A549 treated with Hydrocortisone at 1 μM for 4 hours (cell line): ENCODE measurements around the gene PGBD4. TPM values are rescaled to one million over a fixed set of nuclear protein-coding genes. Genes with fewer than 3 reads are reported as not detected.

ENCODE experiments used
- total RNA-seq: library from RNA; stranded (reverse); fragments of 200-300 nt; extraction: Qiagen RNA extraction; gene quantifications from 5 replicates; pipeline ENCODE4 v1.2.3, GENCODE V29; 2022

Gene PGBD4
- 1.2 to 1.9 TPM (median 1.5 TPM) in 5 replicates for total RNA-seq

DNA sequence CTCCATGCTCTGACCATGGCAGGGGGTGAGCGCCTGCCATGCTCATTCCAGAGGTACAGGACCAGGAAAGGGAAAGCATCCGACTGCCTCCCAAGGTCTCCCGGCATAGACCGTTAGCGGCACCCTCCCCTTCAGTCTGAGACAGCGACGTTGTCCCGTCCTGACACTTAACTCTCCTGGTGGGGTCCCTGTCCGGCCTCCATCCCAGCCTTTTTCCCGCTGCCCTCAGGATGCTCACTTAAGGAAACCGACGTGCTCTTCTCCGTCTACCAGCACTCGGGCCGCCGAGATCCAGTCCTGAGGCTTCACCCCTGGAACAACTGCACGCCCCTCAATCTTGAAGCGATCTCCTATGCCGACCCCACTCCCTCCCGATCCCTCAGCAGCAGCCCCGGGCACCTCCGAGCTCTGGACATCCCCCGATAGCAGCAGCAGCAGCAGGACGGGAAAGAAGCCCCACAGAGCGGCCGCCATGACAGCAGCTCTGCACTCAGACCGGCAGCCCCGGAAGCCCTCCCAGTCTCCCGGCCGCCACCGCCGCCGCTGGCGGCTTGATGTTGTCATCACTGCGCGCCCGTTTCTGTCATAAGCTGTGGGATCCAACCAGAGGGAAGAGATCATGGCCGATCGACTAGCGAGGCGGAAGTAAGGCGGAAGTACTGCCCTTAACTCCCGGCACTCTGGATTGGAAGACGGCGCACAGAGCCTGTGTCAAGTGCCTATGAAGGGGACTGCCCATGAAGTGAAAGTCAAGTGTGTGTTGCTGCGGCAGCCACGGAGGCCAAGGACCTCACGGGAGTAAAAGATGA, at the start of gene PGBD4, which contains the start of gene EMC7:
Gene PGBD4 (plus strand): TSS at position 718 of the 809 bp plus-strand sequence. CDS start 449 bp downstream, outside the sequence.
Gene EMC7 (minus strand): TSS at position 497 of the 809 bp plus-strand sequence. CDS start 23 bp downstream, at position 474.

Other genes starting within 250 kb of the PGBD4 start
- 0.02 to 0.05 TPM (median 0.03 TPM) in 3 of 5 replicates, not detected in the others for gene CHRM5, start 133.6 kb upstream of the PGBD4 start, total RNA-seq
- 20.2 to 24.1 TPM (median 23.1 TPM) in 5 replicates for gene AVEN, start 62.9 kb upstream of the PGBD4 start, total RNA-seq
- 130 to 152 TPM (median 142 TPM) in 5 replicates for gene EMC7, start 221 bp upstream of the PGBD4 start, total RNA-seq
- gene KATNBL1, start 108.0 kb downstream of the PGBD4 start, total RNA-seq, result 27.1 to 33.8 TPM (median 31.7 TPM) in 5 replicates
- 195 to 211 TPM (median 200 TPM) in 5 replicates for gene EMC4, start 122.9 kb downstream of the PGBD4 start, total RNA-seq
- 3.6 to 7.0 TPM (median 5.8 TPM) in 5 replicates for gene SLC12A6, start 235.7 kb downstream of the PGBD4 start, total RNA-seq
- 454 to 578 TPM (median 540 TPM) in 5 replicates for gene NOP10, start 241.1 kb downstream of the PGBD4 start, total RNA-seq
- gene NUTM1, start 241.2 kb downstream of the PGBD4 start, total RNA-seq, result not detected in 5 replicates